OCI-LY7 (cell line): ENCODE results near the gene S100A8. TPM values are rescaled to one million over a fixed set of nuclear protein-coding genes. Genes with fewer than 3 reads are reported as not detected.
A peak's percentile ranks its signal among the peaks of the same experiment; 100 is the strongest.

Source experiments
- BruUV-seq: library from RNA; stranded (reverse); fragments of 400-500 nt; replicated peaks from 2 replicates; lab custom pipeline; 2021; lab: Mats Ljungman, UMichigan
- CTCF ChIA-PET: fragments of 300-600 bp; sonication (Branson Sonifier 250); formaldehyde crosslinking; loops from one replicate; lab custom pipeline; 2022; ENCODE audit warnings: antibody characterized with exemption; ENCODE audit not compliant: unreplicated experiment; lab: Charles Lee
- POLR2A ChIA-PET: fragments of 300-600 bp; sonication (Branson Sonifier 250); formaldehyde crosslinking; loops from one replicate; lab custom pipeline; 2022; ENCODE audit warnings: antibody characterized with exemption; lab: Charles Lee
- DNase-seq: peaks from one replicate; pipeline ENCODE4 v3.0.0-alpha.2; 2015; ENCODE audit warnings: low spot score
- H2AFZ ChIP-seq: fragments of 200-600 bp; sonication (generic), shearing (Covaris generic); 2 replicates; pipeline ENCODE4 v1.6.1; 2014; ENCODE audit warnings: mild to moderate bottlenecking, antibody characterized with exemption, low read length, moderate library complexity
- H3K27ac ChIP-seq: fragments of 200-600 bp; sonication (generic); 2 replicates; pipeline ENCODE4 v1.5.1; 2014; ENCODE audit warnings: mixed run types, low read depth, mild to moderate bottlenecking, moderate library complexity, low read length, inconsistent platforms; ENCODE audit not compliant: poor library complexity, severe bottlenecking
- H3K36me3 ChIP-seq: fragments of 200-600 bp; sonication (generic); 2 replicates; pipeline ENCODE4 v1.6.1; 2014; ENCODE audit warnings: mild to moderate bottlenecking, antibody characterized with exemption, low read length, moderate library complexity, mixed read lengths; ENCODE audit not compliant: insufficient read depth
- H3K4me1 ChIP-seq: fragments of 200-600 bp; sonication (generic); 2 replicates; pipeline ENCODE4 v1.5.1; 2014; ENCODE audit warnings: mild to moderate bottlenecking, low read length; ENCODE audit not compliant: insufficient read depth, poor library complexity, severe bottlenecking
- H3K4me2 ChIP-seq: fragments of 200-600 bp; sonication (generic); 2 replicates; pipeline ENCODE4 v1.6.1; 2014; ENCODE audit warnings: mild to moderate bottlenecking, low read length
- H3K4me3 ChIP-seq: fragments of 200-600 bp; sonication (generic); 2 replicates; pipeline ENCODE4 v1.5.1; 2014; ENCODE audit warnings: mild to moderate bottlenecking, low read depth, low read length; ENCODE audit not compliant: poor library complexity, severe bottlenecking
- H3K79me2 ChIP-seq: fragments of 200-600 bp; sonication (generic); 2 replicates; pipeline ENCODE4 v1.6.1; 2016; ENCODE audit warnings: low read depth, mild to moderate bottlenecking, low read length, moderate library complexity, mixed read lengths; ENCODE audit not compliant: insufficient read depth
- H3K9me2 ChIP-seq: fragments of 200-600 bp; sonication (generic); 2 replicates; pipeline ENCODE4 v1.6.1; 2016; ENCODE audit warnings: mild to moderate bottlenecking, low read length, mixed read lengths; ENCODE audit not compliant: insufficient read depth
- H3K9me3 ChIP-seq: fragments of 200-600 bp; sonication (generic); 2 replicates; pipeline ENCODE4 v1.6.1; 2014; ENCODE audit warnings: mild to moderate bottlenecking, mixed run types, low read length, mixed read lengths
- H4K20me1 ChIP-seq: fragments of 200-600 bp; sonication (generic); 2 replicates; pipeline ENCODE4 v1.6.1; 2014; ENCODE audit warnings: mild to moderate bottlenecking, antibody characterized with exemption, low read length, moderate library complexity, mixed read lengths; ENCODE audit not compliant: insufficient read depth
- EZH2phosphoT487 ChIP-seq: fragments of 200-600 bp; sonication (generic); IDR thresholded peaks from 2 replicates; pipeline ENCODE4 v1.6.1; 2018; ENCODE audit warnings: low read depth, borderline replicate concordance, mild to moderate bottlenecking, mixed run types, antibody characterized with exemption, low read length, moderate library complexity, mixed read lengths
- intact Hi-C: fragments of 100-400 bp; cut with micrococcal nuclease; formaldehyde crosslinking; loops from one replicate; pipeline ENCODE4 v1.10.0; 2022; ENCODE audit not compliant: unreplicated experiment
- total RNA-seq, 2 experiments: library from RNA; depleted of rRNA in 1 of 2; stranded (reverse); fragments of >200 nt in 1 of 2; shearing (Covaris generic) in 1 of 2; gene quantifications; 2 replicates each; pipeline ENCODE4 v1.2.3, GENCODE V29; 2014 to 2022
- TF ChIP-seq, protein P1 (sequence below): fragments of 200-600 bp; sonication (generic); conservative IDR thresholded peaks from 2 replicates; pipeline ENCODE4 v1.5.1; 2014; ENCODE audit warnings: mild to moderate bottlenecking, antibody characterized with exemption, low read length, moderate library complexity, mixed read lengths

S100A8 gene
- total RNA-seq, 2 experiments from 2014 or later, result not detected

- no TSS peak for BruUV-seq
- no peaks in the 10 kb centered on the region for H3K9me2 ChIP-seq
- TF ChIP-seq EZH2phosphoT487, result no peak
- TF ChIP-seq, protein P1, sequence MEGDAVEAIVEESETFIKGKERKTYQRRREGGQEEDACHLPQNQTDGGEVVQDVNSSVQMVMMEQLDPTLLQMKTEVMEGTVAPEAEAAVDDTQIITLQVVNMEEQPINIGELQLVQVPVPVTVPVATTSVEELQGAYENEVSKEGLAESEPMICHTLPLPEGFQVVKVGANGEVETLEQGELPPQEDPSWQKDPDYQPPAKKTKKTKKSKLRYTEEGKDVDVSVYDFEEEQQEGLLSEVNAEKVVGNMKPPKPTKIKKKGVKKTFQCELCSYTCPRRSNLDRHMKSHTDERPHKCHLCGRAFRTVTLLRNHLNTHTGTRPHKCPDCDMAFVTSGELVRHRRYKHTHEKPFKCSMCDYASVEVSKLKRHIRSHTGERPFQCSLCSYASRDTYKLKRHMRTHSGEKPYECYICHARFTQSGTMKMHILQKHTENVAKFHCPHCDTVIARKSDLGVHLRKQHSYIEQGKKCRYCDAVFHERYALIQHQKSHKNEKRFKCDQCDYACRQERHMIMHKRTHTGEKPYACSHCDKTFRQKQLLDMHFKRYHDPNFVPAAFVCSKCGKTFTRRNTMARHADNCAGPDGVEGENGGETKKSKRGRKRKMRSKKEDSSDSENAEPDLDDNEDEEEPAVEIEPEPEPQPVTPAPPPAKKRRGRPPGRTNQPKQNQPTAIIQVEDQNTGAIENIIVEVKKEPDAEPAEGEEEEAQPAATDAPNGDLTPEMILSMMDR, result peak; percentile 74
- CTCF ChIA-PET, result no interaction called here
- POLR2A ChIA-PET, result no interaction called here
- H3K79me2 ChIP-seq, result no peaks in the 10 kb centered on the region
- no peak overlapping the region for H2AFZ ChIP-seq
- H3K36me3 ChIP-seq, result no peaks in the 10 kb centered on the region
- no peak overlapping the region for H3K4me3 ChIP-seq
- H3K4me1 ChIP-seq, result no peaks in the 10 kb centered on the region
- no peaks in the 10 kb centered on the region for H4K20me1 ChIP-seq
- H3K4me2 ChIP-seq, result no peak overlapping the region
- peak; percentile 52 for DNase-seq
- H3K9me3 ChIP-seq, result no peaks in the 10 kb centered on the region
- intact Hi-C loops, result loop anchor here (1.0 to 10.0 kb wide), 2 partner anchors 140 to 389 kb away; no protein-coding TSS in a partner anchor
- H3K27ac ChIP-seq, result no peak overlapping the region
Measured at GRCh38 chr1:153355445-153356071, 35.3 kb downstream of the S100A8 start.

DNA sequence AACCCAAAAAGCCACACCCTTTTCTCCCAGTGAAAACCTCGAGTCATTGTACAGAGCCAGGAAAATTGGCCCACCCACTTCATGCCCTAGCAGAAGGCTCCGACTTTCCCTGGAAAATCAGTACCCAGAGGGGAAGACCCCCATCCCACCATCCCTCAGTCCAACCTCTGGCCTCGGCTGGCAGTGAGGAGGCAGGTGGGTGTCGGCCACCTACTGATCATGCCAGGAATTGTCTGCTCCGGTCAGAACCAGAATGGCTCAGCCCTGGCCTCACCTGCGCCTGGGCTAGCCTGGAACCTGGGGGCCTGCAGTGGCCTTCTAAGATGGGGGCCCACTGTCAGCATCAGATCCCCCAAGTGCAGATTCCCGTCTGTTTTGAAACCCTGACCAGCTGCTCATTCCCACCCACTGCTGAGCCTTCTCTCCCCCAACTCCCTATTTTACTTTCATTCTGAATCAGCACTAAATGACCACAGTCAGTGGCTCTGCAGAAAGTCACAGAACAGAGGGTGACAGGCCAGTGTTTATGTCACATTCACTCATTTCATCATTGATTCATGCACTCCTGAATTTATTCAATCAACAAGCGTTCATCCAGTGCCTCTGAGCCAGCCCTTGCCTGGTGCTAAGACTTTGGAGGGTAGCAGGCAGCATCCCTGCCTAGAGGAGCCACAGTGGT, 36.2 kb downstream of the S100A8 start:
- H3K4me1 ChIP-seq, result no peaks in the 10 kb centered on the region
- DNase-seq, result no peak
- intact Hi-C loops, result loop anchor here (1.0 to 10.0 kb wide), 2 partner anchors 141 to 390 kb away; no protein-coding TSS in a partner anchor
- TF ChIP-seq EZH2phosphoT487, result no peak
- TF ChIP-seq, protein P1, result no peak
- no peaks in the 10 kb centered on the region for H3K36me3 ChIP-seq
- CTCF ChIA-PET, result no interaction called here
- H3K9me2 ChIP-seq, result no peaks in the 10 kb centered on the region
- H3K27ac ChIP-seq, result no peak overlapping the region
- POLR2A ChIA-PET, result no interaction called here
- no peak overlapping the region for H3K4me2 ChIP-seq
- no peaks in the 10 kb centered on the region for H3K9me3 ChIP-seq
- no peaks in the 10 kb centered on the region for H3K79me2 ChIP-seq
- BruUV-seq, result no TSS peak
- H2AFZ ChIP-seq, result no peak overlapping the region
- no peak overlapping the region for H3K4me3 ChIP-seq
- H4K20me1 ChIP-seq, result no peaks in the 10 kb centered on the region
